HG03457 (cell line): Measurements from ENCODE around the gene ATP2C1.

Experiments used
- ATAC-seq: cut with Tn5 transposase; IDR thresholded peaks from one replicate; pipeline ENCODE4 v1.9.1; 2021; ENCODE audit warnings: moderate number of reproducible peaks; ENCODE audit not compliant: unreplicated experiment

Gene ATP2C1

GRCh38 chr3:130975251-130975650 lies 81.4 kb downstream of the ATP2C1 start:
- no peak for ATAC-seq

- no peak for ATAC-seq
Observed at GRCh38 chr3:130976706-130977105, 82.8 kb downstream of the ATP2C1 start.

GRCh38 chr3:130979117-130979516 lies 85.2 kb downstream of the ATP2C1 start:
- ATAC-seq = no peak

DNA sequence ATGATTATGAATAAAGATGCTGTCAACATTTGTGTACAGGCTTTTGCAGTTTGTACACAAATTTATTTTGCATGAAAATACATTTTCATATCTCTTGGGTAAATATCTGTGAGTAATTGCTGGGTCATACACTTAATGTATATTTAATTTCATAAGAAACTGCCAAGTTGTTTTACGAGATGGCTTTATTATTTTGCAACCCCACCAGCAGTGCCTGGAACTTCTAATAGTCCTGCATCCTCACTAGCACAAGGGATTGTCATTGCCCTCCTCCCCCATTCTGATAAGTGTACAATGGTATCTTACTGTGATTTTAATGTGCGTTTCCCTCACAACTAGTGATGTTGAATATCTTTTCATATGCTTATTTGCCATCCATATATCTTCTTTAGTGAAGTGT lies 87.6 kb downstream of the ATP2C1 start:
- ATAC-seq = no peak

DNA sequence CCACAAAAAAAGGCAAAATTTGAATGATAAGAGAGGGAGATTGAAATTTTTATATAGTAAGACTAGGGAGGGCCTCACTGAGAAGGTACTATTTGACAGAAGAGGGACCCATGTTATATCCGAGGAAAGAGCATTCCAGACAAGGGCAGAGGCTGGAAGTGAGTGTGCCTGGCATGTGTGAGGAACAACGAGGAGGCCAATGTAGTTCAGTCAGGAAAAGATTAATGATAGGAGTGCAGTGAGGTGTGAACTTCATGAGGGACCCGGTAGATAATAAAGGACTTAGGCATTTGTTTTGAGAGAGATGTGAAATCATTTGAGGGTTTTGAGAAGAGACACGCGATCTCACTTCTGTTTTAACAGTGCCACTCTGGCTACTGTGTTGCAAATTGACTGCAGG lies 96.4 kb downstream of the ATP2C1 start:
- no peak for ATAC-seq

- ATAC-seq = no peak
Observed at GRCh38 chr3:130991126-130991525, 97.2 kb downstream of the ATP2C1 start.

- ATAC-seq = no peak
Observed at GRCh38 chr3:130992344-130992743, 98.5 kb downstream of the ATP2C1 start.

DNA sequence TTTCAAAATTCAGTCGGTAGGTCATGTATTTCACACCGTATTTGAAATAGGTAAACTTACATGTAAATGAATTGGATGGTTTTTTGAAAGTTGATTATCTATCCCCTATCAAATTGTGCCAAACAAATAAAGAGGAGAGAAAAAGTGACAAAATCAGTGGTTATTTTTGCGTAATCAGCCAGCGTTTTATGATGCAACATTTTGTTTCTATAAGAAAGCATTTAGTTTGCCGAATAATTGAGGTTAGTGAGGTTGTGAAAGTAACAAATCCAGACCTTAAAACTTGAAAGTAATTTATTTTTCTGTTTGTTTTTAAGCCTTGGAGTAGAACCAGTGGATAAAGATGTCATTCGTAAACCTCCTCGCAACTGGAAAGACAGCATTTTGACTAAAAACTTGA lies 103.4 kb downstream of the ATP2C1 start:
- no peak for ATAC-seq

DNA sequence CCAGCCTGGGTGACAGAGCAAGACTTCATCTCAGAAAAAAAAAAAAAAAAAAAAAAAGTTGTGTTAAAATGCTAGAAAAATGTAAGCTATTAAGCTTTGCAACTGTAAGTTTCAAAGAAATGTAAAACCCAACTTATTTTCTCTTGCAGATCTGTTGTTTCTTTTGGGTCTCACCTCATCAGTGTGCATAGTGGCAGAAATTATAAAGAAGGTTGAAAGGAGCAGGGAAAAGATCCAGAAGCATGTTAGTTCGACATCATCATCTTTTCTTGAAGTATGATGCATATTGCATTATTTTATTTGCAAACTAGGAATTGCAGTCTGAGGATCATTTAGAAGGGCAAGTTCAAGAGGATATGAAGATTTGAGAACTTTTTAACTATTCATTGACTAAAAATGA lies 107.2 kb downstream of the ATP2C1 start:
- no peak for ATAC-seq

- no peak for ATAC-seq
Observed at GRCh38 chr3:131004603-131005002, 110.7 kb downstream of the ATP2C1 start.

- ATAC-seq = no peak
Observed at GRCh38 chr3:131007256-131007655, 113.4 kb downstream of the ATP2C1 start.

- no peak for ATAC-seq
Observed at GRCh38 chr3:131007782-131008181, 113.9 kb downstream of the ATP2C1 start.

DNA sequence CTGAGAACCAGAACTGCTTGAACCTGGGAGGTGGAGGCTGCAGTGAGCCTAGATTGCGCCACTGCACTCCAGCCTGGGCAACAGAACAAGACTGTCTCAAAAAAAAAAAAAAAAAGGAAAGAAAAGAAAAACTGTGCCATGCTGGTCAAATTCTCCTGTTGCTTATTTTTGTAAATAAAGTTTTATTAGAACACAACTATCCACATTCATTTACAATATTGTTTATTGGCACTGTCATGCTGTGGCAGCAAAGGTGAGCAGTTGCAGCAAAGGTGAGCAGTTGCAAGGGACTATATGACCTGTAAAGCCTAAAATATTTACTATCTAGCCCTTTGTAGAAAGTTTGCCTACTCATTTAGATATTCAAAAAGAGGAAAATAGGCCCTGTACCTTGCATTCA lies 114.4 kb downstream of the ATP2C1 start:
- no peak for ATAC-seq

- no peak for ATAC-seq
Observed at GRCh38 chr3:131009698-131010097, 115.8 kb downstream of the ATP2C1 start.

GRCh38 chr3:131018970-131019369 lies 125.1 kb downstream of the ATP2C1 start:
- no peak for ATAC-seq

- ATAC-seq = no peak
Observed at GRCh38 chr3:131020122-131020693, 126.3 kb downstream of the ATP2C1 start.

- ATAC-seq = no peak
Observed at GRCh38 chr3:131025539-131025938, 131.7 kb downstream of the ATP2C1 start.

DNA sequence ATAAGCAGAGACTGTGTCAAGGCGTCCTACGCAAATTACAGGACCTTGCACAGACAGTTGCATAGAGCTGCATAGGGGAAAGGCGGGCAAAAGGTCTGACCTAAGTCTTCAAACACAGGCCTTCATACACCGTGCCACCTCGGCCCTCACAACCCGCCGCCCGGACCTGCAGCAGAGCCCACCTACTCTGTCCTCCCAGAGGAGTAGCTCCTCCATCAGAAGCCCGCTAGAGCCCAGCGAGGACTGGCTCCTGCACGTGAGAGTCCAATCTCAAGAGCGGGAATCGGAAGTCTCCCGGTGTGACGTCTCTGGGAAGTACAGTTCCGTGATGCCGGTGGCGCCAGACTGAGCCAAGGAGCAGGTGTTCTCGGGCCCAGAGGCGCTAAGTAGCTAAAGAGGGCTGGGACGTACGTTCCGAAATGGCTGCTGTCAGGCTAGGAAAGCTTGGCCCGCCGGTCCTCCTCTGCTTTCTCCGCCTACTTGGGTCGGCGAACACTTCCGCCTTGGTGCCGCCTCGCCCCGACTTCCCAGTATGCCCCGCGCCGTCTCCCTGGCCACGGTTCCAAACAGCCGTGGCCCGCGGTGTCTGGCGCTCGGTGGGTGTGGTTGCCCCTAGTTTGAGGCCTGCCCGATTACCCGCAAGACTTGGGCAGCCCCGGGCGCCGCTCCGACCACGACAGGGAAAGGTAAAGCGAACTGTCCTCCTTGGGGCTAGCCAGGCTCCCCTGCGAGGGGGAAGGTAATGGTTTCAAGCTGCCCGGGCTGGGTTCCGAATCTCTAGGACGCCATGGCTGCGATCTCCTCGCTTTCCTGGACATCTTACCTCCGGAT lies 132.7 kb downstream of the ATP2C1 start, which contains the start of the genes ASTE1 and NEK11:
Gene ASTE1, minus strand, starts transcription at position 505 of the 831 bp plus-strand sequence. CDS start 1,519 bp downstream, outside the sequence.
Gene NEK11, plus strand, starts transcription at position 557 of the 831 bp plus-strand sequence. CDS start 2,832 bp downstream, outside the sequence.
- ATAC-seq = peak; percentile 93

GRCh38 chr3:131028844-131029243 lies 135.0 kb downstream of the ATP2C1 start:
- no peak for ATAC-seq

- no peak for ATAC-seq
Observed at GRCh38 chr3:131031660-131032059, 137.8 kb downstream of the ATP2C1 start.

GRCh38 chr3:131033480-131034080 lies 139.7 kb downstream of the ATP2C1 start:
- ATAC-seq = no peak
